ENCODE results near the gene RFC1.

DNA sequence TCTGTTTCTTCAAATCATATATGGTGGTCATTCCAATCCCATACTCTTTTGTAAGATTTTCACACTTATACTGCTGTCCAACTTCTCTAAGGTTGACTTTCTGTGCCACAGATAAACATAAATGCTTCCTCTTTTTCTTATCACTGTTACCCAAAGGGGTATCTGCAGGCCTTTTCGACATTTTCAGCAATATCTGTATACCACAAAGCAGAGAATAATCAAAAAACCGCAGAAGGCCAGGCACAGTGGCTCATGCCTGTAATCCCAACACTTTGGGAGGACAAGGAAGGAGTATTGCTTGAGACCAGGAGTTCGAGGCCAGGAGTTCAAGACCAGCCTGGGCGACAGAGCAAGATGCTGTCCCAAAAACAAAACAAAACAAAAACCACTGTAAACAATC, 3.1 kb upstream of the RFC1 start:
- no peak for TF ChIP-seq CTCF (IDR thresholded peaks at IDR 0.05; ENCODE audit: borderline replicate concordance, extremely low read depth, low read length, poor library complexity, severe bottlenecking)
- TF ChIP-seq EZH2 (IDR thresholded peaks at IDR 0.05; ENCODE audit: borderline replicate concordance, low read depth, low read length, severe bottlenecking) = no peak

Data from DND-41 (cell line).